Esophagus (tissue), 2 donors: ENCODE data around the gene PSG4. TPM values are rescaled to one million over a fixed set of nuclear protein-coding genes. Genes with fewer than 3 reads are reported as not detected.

Experiments used
- polyA plus RNA-seq, 2 donors: library from polyadenylated mRNA; stranded (reverse); fragments of 200-250 nt; gene quantifications; one replicate each; pipeline ENCODE4 v1.2.3, GENCODE V29; 2013
- donor health status: healthy with polysubstance abuse.
- donor health status: Bipolar disorder and iron deficiency.

Gene PSG4
- polyA plus RNA-seq, 2 donors, result 0.08 to 1.6 TPM

Other genes with a start within 250 kb of the PSG4 start
- not detected for gene PSG11, start 179.2 kb downstream of the PSG4 start, polyA plus RNA-seq
- gene PSG2, start 122.9 kb downstream of the PSG4 start, polyA plus RNA-seq, result not detected
- not detected for gene PSG5, start 19.1 kb downstream of the PSG4 start, polyA plus RNA-seq
- gene PSG9, start 63.9 kb upstream of the PSG4 start, polyA plus RNA-seq, result under 1 TPM in 1 of 2 donors, not detected in 1; 0.04 TPM
- gene CD177, start 148.0 kb upstream of the PSG4 start, polyA plus RNA-seq, result under 1 TPM; 0.06 to 0.53 TPM
- 1 to 10 TPM in 1 of 2 donors, under 1 TPM in 1; 0.96 to 2.4 TPM for gene TEX101, start 209.3 kb upstream of the PSG4 start, polyA plus RNA-seq